Activated CD8-positive, alpha-beta T cell treated with anti-CD3 and anti-CD28 coated beads for 36 hours (primary cell): Measurements from ENCODE around the gene PYGM. TPM values are rescaled to one million over a fixed set of nuclear protein-coding genes. Genes with fewer than 3 reads are reported as not detected.

Experiments
- ATAC-seq: fragments of 200-7000 bp; cut with Tn5 transposase; one replicate; pipeline ENCODE4 v1.10.0; 2021; ENCODE audit warnings: mild to moderate bottlenecking, moderate library complexity
- CTCF ChIA-PET: fragments of 350-600 bp; sonication (Branson Sonifier 250); formaldehyde crosslinking; loops from one replicate; lab custom pipeline; 2021; ENCODE audit warnings: antibody characterized with exemption; lab: Charles Lee
- POLR2A ChIA-PET: fragments of 350-600 bp; sonication (Branson Sonifier 250); formaldehyde crosslinking; loops from one replicate; lab custom pipeline; 2021; ENCODE audit warnings: antibody characterized with exemption; lab: Charles Lee
- DNase-seq: peaks from one replicate; pipeline ENCODE4 v3.0.0-alpha.2; 2020
- H3K27ac Mint-ChIP-seq: one replicate; pipeline ENCODE4 v1.8.0; 2021; ENCODE audit warnings: mild to moderate bottlenecking, mixed read lengths
- H3K27me3 Mint-ChIP-seq: one replicate; pipeline ENCODE4 v1.8.0; 2021; ENCODE audit warnings: mixed read lengths
- H3K36me3 Mint-ChIP-seq: one replicate; pipeline ENCODE4 v1.8.0; 2021; ENCODE audit warnings: low read depth, mixed read lengths
- H3K4me1 Mint-ChIP-seq: one replicate; pipeline ENCODE4 v1.8.0; 2021; ENCODE audit warnings: low read depth, mixed read lengths
- H3K4me3 Mint-ChIP-seq: one replicate; pipeline ENCODE4 v1.8.0; 2021; ENCODE audit warnings: mild to moderate bottlenecking, moderate library complexity, mixed read lengths
- H3K9me3 Mint-ChIP-seq: one replicate; pipeline ENCODE4 v1.8.0; 2021; ENCODE audit warnings: mixed read lengths
- CTCF ChIP-seq: fragments of 200-600 bp; IDR thresholded peaks from one replicate; pipeline ENCODE4 v1.8.0; 2022; ENCODE audit warnings: antibody characterized with exemption, mild to moderate bottlenecking
- intact Hi-C: fragments of 100-400 bp; cut with micrococcal nuclease; formaldehyde crosslinking; loops from one replicate; pipeline ENCODE4 v1.10.0; 2022
- total RNA-seq, 2 experiments: library from RNA; stranded (reverse); gene quantifications; one replicate each; pipeline ENCODE4 v1.2.3, GENCODE V29; 2021

Gene PYGM
- total RNA-seq, 2 experiments from 2014 or later: 1.2 to 3.3 TPM

GRCh38 chr11:64741375-64742086 lies 18.2 kb downstream of the PYGM start:
- ATAC-seq (no peak), DNase-seq (no peak)
- no peaks in the 10 kb centered on the region for H3K27me3 Mint-ChIP-seq
- TF ChIP-seq CTCF: no peak
- H3K4me3 Mint-ChIP-seq: peak overlapping the region; percentile 62
- CTCF ChIA-PET: interaction anchor here (0.8 to 6.8 kb wide), 15 partner anchors 8 to 292 kb away, joined by 3 to 54 read pairs (median 5); no protein-coding TSS in a partner anchor
- intact Hi-C loops: loop anchor here (10.0 kb wide), 1 partner anchor 57 kb away; no protein-coding TSS in a partner anchor
- POLR2A ChIA-PET: interaction anchor here (0.8 to 16.1 kb wide), 2 partner anchors 26 to 424 kb away, joined by 3 to 331 read pairs; partner anchors contain the start of genes PRDX5, PYGM, SF1 and TRMT112
- H3K9me3 Mint-ChIP-seq: no peaks in the 10 kb centered on the region
- H3K4me1 Mint-ChIP-seq: peaks cover 24% of the 10 kb centered on the region
- H3K27ac Mint-ChIP-seq: no peak overlapping the region
- H3K36me3 Mint-ChIP-seq: no peaks in the 10 kb centered on the region

- H3K9me3 Mint-ChIP-seq: no peaks in the 10 kb centered on the region
- ATAC-seq: no peak
- ChIA-PET POLR2A (no interaction called here), CTCF (interaction anchor here (0.7 to 1.0 kb wide), 3 partner anchors 24 to 290 kb away, joined by 3 read pairs; no protein-coding TSS in a partner anchor)
- H3K27ac Mint-ChIP-seq: no peak overlapping the region
- intact Hi-C loops: loop anchor here (10.0 kb wide), 1 partner anchor 55 kb away; no protein-coding TSS in a partner anchor
- peaks cover 26% of the 10 kb centered on the region for H3K4me1 Mint-ChIP-seq
- no peaks in the 10 kb centered on the region for H3K27me3 Mint-ChIP-seq
- no peaks in the 10 kb centered on the region for H3K36me3 Mint-ChIP-seq
- no peak overlapping the region for H3K4me3 Mint-ChIP-seq
- no peak for DNase-seq
- TF ChIP-seq CTCF: no peak
These were observed 19.9 kb downstream of the PYGM start for GRCh38 chr11:64739871-64740270.

- peaks cover 20% of the 10 kb centered on the region for H3K4me1 Mint-ChIP-seq
These were observed 23.1 kb downstream of the PYGM start for GRCh38 chr11:64736654-64737053.

GRCh38 chr11:64735725-64736259 lies 24.0 kb downstream of the PYGM start:
- Mint-ChIP-seq H3K27ac (peak overlapping the region; percentile 34), H3K4me1 (peaks cover 20% of the 10 kb centered on the region), H3K27me3 (no peaks in the 10 kb centered on the region), H3K9me3 (no peaks in the 10 kb centered on the region), H3K36me3 (peaks cover 5% of the 10 kb centered on the region), H3K4me3 (no peak overlapping the region)
- ATAC-seq: no peak
- TF ChIP-seq CTCF: no peak
- DNase-seq: no peak
- intact Hi-C loops: no loop called here
- CTCF ChIA-PET: interaction anchor here (0.7 to 2.6 kb wide), 6 partner anchors 9 to 85 kb away, joined by 3 to 11 read pairs (median 4); partner anchors contain the start of gene PYGM
- POLR2A ChIA-PET: interaction anchor here (1.4 kb wide), 1 partner anchor 10 kb away, joined by 4 read pairs; no protein-coding TSS in a partner anchor

More at GRCh38 chr11:64736654-64737053, 23.1 kb downstream of the PYGM start:
- no peak for TF ChIP-seq CTCF
- Mint-ChIP-seq H3K9me3 (no peaks in the 10 kb centered on the region), H3K27me3 (no peaks in the 10 kb centered on the region), H3K27ac (peak overlapping the region; percentile 34), H3K36me3 (peaks cover 5% of the 10 kb centered on the region), H3K4me3 (no peak overlapping the region)
- intact Hi-C loops: no loop called here
- DNase-seq (no peak), ATAC-seq (no peak)
- CTCF ChIA-PET: interaction anchor here (0.9 kb wide), 1 partner anchor 48 kb away, joined by 9 read pairs; no protein-coding TSS in a partner anchor
- POLR2A ChIA-PET: no interaction called here
